Endothelial cell (in vitro differentiated cells): ENCODE results near the gene PLAAT3. TPM values are rescaled to one million over a fixed set of nuclear protein-coding genes. Genes with fewer than 3 reads are reported as not detected.
"Not testable (repeated sequence)": the region's sequence is repeated elsewhere in the genome, so short reads cannot be mapped to it uniquely, and the experiment has no call there.

Experiments
- DNase-seq: peaks from one replicate; pipeline ENCODE4 v3.0.0; 2021; ENCODE audit warnings: low spot score
- H3K27ac Mint-ChIP-seq: one replicate; pipeline ENCODE4 v1.8.0; 2021; ENCODE audit warnings: mixed read lengths, inconsistent platforms; ENCODE audit not compliant: unreplicated experiment
- H3K27me3 Mint-ChIP-seq: one replicate; pipeline ENCODE4 v1.8.0; 2021; ENCODE audit warnings: mild to moderate bottlenecking, moderate library complexity, mixed read lengths, inconsistent platforms; ENCODE audit not compliant: unreplicated experiment
- H3K36me3 Mint-ChIP-seq: one replicate; pipeline ENCODE4 v1.8.0; 2021; ENCODE audit warnings: mild to moderate bottlenecking, low read depth, mixed read lengths, inconsistent platforms; ENCODE audit not compliant: unreplicated experiment
- H3K4me1 Mint-ChIP-seq: one replicate; pipeline ENCODE4 v1.8.0; 2021; ENCODE audit warnings: mild to moderate bottlenecking, mixed read lengths, inconsistent platforms; ENCODE audit not compliant: unreplicated experiment
- H3K4me3 Mint-ChIP-seq: one replicate; pipeline ENCODE4 v1.8.0; 2021; ENCODE audit warnings: mild to moderate bottlenecking, mixed read lengths, inconsistent platforms; ENCODE audit not compliant: unreplicated experiment
- H3K9me3 Mint-ChIP-seq: one replicate; pipeline ENCODE4 v1.8.0; 2021; ENCODE audit warnings: mixed read lengths, inconsistent platforms; ENCODE audit not compliant: unreplicated experiment
- total RNA-seq: library from RNA; stranded (reverse); fragmentation: NEBNext Ultra II Directional; extraction: Animal tissue kit (Norgen Biotek cat#: 25700); gene quantifications from one replicate; pipeline ENCODE4 v1.2.1, GENCODE V29; 2021; ENCODE audit not compliant: unreplicated experiment
- TF ChIP-seq, protein P1 (sequence below): fragments of 200-600 bp; sonication (generic); IDR thresholded peaks from one replicate; pipeline ENCODE4 v1.5.0; 2021; ENCODE audit warnings: antibody characterized with exemption; ENCODE audit not compliant: unreplicated experiment

The PLAAT3 gene
- total RNA-seq, 1 donor from 2014 or later = 14.1 TPM

GRCh38 chr11:63590024-63590788, 24.0 kb downstream of the PLAAT3 start:
- no peaks in the 10 kb centered on the region for H3K36me3 Mint-ChIP-seq

GRCh38 chr11:63589000-63589399, 25.2 kb downstream of the PLAAT3 start:
- H3K4me1 Mint-ChIP-seq = no peaks in the 10 kb centered on the region
- H3K4me3 Mint-ChIP-seq = no peak overlapping the region
- DNase-seq = no peak
- H3K9me3 Mint-ChIP-seq = no peaks in the 10 kb centered on the region
- H3K27me3 Mint-ChIP-seq = no peaks in the 10 kb centered on the region
- H3K36me3 Mint-ChIP-seq = no peaks in the 10 kb centered on the region
- no peak overlapping the region for H3K27ac Mint-ChIP-seq
- TF ChIP-seq, protein P1, sequence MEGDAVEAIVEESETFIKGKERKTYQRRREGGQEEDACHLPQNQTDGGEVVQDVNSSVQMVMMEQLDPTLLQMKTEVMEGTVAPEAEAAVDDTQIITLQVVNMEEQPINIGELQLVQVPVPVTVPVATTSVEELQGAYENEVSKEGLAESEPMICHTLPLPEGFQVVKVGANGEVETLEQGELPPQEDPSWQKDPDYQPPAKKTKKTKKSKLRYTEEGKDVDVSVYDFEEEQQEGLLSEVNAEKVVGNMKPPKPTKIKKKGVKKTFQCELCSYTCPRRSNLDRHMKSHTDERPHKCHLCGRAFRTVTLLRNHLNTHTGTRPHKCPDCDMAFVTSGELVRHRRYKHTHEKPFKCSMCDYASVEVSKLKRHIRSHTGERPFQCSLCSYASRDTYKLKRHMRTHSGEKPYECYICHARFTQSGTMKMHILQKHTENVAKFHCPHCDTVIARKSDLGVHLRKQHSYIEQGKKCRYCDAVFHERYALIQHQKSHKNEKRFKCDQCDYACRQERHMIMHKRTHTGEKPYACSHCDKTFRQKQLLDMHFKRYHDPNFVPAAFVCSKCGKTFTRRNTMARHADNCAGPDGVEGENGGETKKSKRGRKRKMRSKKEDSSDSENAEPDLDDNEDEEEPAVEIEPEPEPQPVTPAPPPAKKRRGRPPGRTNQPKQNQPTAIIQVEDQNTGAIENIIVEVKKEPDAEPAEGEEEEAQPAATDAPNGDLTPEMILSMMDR = no peak

More at GRCh38 chr11:63590024-63590788, 24.0 kb downstream of the PLAAT3 start:
- H3K4me3 Mint-ChIP-seq = no peak overlapping the region
- no peak for DNase-seq
- H3K4me1 Mint-ChIP-seq = no peaks in the 10 kb centered on the region
- H3K9me3 Mint-ChIP-seq = no peaks in the 10 kb centered on the region
- peaks cover 2% of the 10 kb centered on the region for H3K27me3 Mint-ChIP-seq
- H3K27ac Mint-ChIP-seq = no peak overlapping the region
- TF ChIP-seq, protein P1 = no peak

DNA sequence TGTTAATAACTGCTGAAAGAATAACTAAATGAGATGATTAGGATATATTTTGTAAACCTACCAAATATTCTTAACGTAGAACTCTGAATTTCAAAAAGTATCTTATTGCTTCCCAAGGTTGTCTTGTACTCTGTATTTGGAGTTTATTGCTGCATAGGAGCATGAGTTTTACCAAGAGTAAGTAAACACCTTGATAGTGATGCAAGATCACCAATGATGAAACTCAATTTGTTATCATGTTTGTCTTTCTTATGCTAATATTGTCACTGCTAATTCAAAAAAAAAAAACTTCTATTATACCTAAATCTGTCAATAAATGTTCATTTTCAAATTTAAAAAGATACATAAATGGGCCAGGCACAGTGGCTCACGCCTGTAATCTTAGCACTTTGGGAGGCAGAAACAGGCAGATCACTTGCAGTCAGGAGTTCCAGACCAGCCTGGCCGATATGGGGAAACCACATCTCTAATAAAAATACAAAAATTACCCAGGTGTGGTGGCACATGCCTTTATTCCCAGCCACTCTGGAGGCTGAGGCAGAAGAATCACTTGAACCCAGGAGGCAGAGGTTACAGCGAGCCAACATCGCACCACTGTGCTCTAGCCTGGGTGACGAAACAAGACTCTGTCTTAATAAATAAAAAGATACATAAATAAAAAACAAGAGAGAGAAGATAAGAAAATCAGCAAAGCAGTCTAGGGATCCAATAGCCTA, 27.6 kb downstream of the PLAAT3 start:
- Mint-ChIP-seq H3K9me3 (peaks cover 3% of the 10 kb centered on the region), H3K4me3 (no peak overlapping the region), H3K27me3 (peaks cover 1% of the 10 kb centered on the region), H3K36me3 (peaks cover 7% of the 10 kb centered on the region), H3K4me1 (no peaks in the 10 kb centered on the region), H3K27ac (no peak overlapping the region)
- DNase-seq = no peak
- TF ChIP-seq, protein P1 = no peak

DNA sequence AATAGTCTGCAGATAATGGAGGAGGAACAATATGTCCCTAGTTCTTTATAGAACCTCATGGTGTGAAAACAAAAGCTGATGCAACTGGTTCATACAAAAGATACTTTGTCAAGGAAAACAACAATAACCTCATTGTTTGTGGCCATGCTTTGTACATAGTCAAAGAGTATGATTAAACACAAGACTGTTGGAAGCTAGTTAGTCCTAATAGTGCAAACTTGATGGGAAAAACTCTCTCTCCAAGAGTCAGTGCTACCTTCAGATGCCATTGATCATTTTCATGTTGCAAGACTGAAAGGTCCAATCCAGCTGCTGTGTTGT, 30.9 kb downstream of the PLAAT3 start:
- DNase-seq = no peak
- Mint-ChIP-seq H3K9me3 (peaks cover 11% of the 10 kb centered on the region), H3K36me3 (peaks cover 18% of the 10 kb centered on the region), H3K4me3 (no peak overlapping the region), H3K4me1 (no peaks in the 10 kb centered on the region), H3K27me3 (peaks cover 1% of the 10 kb centered on the region), H3K27ac (no peak overlapping the region)
- TF ChIP-seq, protein P1 = no peak

DNA sequence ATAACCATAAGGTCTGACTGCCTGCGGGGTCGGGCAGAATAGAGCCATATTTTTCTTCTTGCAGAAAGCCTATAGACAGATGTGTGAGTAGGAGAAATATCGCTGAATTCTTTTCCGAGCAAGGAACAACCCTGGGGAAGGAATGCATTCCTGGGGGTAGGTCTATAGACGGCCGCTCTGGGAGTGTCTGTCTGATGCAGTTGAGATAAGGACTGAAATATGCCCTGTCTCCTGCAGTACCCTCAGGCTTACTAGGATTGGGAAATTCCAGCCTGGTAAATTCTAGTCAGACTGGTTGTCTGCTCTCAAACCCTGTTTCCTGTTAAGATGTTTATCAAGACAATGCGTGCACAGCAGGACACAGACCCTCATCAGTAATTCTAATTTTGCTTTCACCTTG, 33.0 kb downstream of the PLAAT3 start:
- H3K36me3 Mint-ChIP-seq = peaks cover 18% of the 10 kb centered on the region
- not testable (repeated sequence) for DNase-seq, H3K27me3 Mint-ChIP-seq, H3K4me1 Mint-ChIP-seq, H3K27ac Mint-ChIP-seq, H3K4me3 Mint-ChIP-seq
- H3K9me3 Mint-ChIP-seq = peaks cover 11% of the 10 kb centered on the region

- H3K27ac Mint-ChIP-seq, H3K4me3 Mint-ChIP-seq, H3K27me3 Mint-ChIP-seq, H3K4me1 Mint-ChIP-seq, DNase-seq: not testable (repeated sequence)
- Mint-ChIP-seq H3K9me3 (peaks cover 11% of the 10 kb centered on the region), H3K36me3 (peaks cover 26% of the 10 kb centered on the region)
Observed at GRCh38 chr11:63578882-63579281, 35.4 kb downstream of the PLAAT3 start.
